ENCODE measurements around the gene VPS50.

Gene VPS50

GRCh38 chr7:93265220-93265619 lies 33.1 kb downstream of the VPS50 start:
- H3K4me3 ChIP-seq (ENCODE audit: low read length), result no peak overlapping the region
- TF ChIP-seq CTCF (conservative IDR thresholded peaks at IDR 0.05; ENCODE audit: low read length), result no peak
- no peak for DNase-seq (ENCODE audit: low read depth)

GRCh38 chr7:93279541-93279940 lies 47.4 kb downstream of the VPS50 start:
- TF ChIP-seq CTCF (conservative IDR thresholded peaks at IDR 0.05; ENCODE audit: low read length), result no peak
- no peak for DNase-seq (ENCODE audit: low read depth)

GRCh38 chr7:93284908-93285307 lies 52.7 kb downstream of the VPS50 start:
- no peak for DNase-seq (ENCODE audit: low read depth)
- no peak overlapping the region for H3K4me3 ChIP-seq (ENCODE audit: low read length)
- no peak for TF ChIP-seq CTCF (conservative IDR thresholded peaks at IDR 0.05; ENCODE audit: low read length)

More at GRCh38 chr7:93279541-93279940, 47.4 kb downstream of the VPS50 start:
- H3K4me3 ChIP-seq (ENCODE audit: low read length), result no peak overlapping the region

- no peak for TF ChIP-seq CTCF (conservative IDR thresholded peaks at IDR 0.05; ENCODE audit: low read length)
- no peak overlapping the region for H3K4me3 ChIP-seq (ENCODE audit: low read length)
- no peak for DNase-seq (ENCODE audit: low read depth)
These were observed 61.1 kb downstream of the VPS50 start for GRCh38 chr7:93293229-93293628.

- DNase-seq (ENCODE audit: low read depth), result no peak
- H3K4me3 ChIP-seq (ENCODE audit: low read length), result no peak overlapping the region
- no peak for TF ChIP-seq CTCF (conservative IDR thresholded peaks at IDR 0.05; ENCODE audit: low read length)
These were observed 66.0 kb downstream of the VPS50 start for GRCh38 chr7:93298206-93298605.

GRCh38 chr7:93298671-93299070 lies 66.5 kb downstream of the VPS50 start:
- peak; percentile 65 for DNase-seq (ENCODE audit: low read depth)
- TF ChIP-seq CTCF (conservative IDR thresholded peaks at IDR 0.05; ENCODE audit: low read length), result no peak
- H3K4me3 ChIP-seq (ENCODE audit: low read length), result no peak overlapping the region

- no peak for DNase-seq (ENCODE audit: low read depth)
- TF ChIP-seq CTCF (conservative IDR thresholded peaks at IDR 0.05; ENCODE audit: low read length), result no peak
These were observed 69.6 kb downstream of the VPS50 start for GRCh38 chr7:93301736-93302135.

More at GRCh38 chr7:93301736-93302135, 69.6 kb downstream of the VPS50 start:
- no peak overlapping the region for H3K4me3 ChIP-seq (ENCODE audit: low read length)
